Kidney epithelial cell (primary cell): Measurements from ENCODE around the gene KCNQ5. TPM values are rescaled to one million over a fixed set of nuclear protein-coding genes. Genes with fewer than 3 reads are reported as not detected.

ENCODE experiments used
- DNase-seq: peaks from one replicate; pipeline ENCODE4 v3.0.0-alpha.2; 2010; ENCODE audit warnings: low read depth
- H3K27me3 ChIP-seq: 2 replicates; pipeline ENCODE4 v1.6.0; 2011; ENCODE audit warnings: low read length; ENCODE audit not compliant: control insufficient read depth, insufficient read depth
- H3K36me3 ChIP-seq: 2 replicates; pipeline ENCODE4 v1.5.1; 2011; ENCODE audit warnings: low read length; ENCODE audit not compliant: control insufficient read depth, insufficient read depth
- H3K4me3 ChIP-seq: 2 replicates; pipeline ENCODE4 v1.5.1; 2011; ENCODE audit warnings: low read depth, mild to moderate bottlenecking, control low read depth, low read length
- total RNA-seq: library from RNA; depleted of rRNA; stranded (reverse); fragments of >200 nt; gene quantifications from 2 replicates; pipeline ENCODE4 v1.2.3, GENCODE V29; 2015
- TF ChIP-seq, protein P1 (sequence below): IDR thresholded peaks from 2 replicates; pipeline ENCODE4 v1.5.1; 2011; ENCODE audit warnings: mild to moderate bottlenecking, moderate library complexity, low read length, control low read depth, inconsistent platforms; ENCODE audit not compliant: insufficient read depth, poor library complexity, severe bottlenecking

Gene KCNQ5
- total RNA-seq, 1 donor from 2014 or later, result 1.9 TPM

DNA sequence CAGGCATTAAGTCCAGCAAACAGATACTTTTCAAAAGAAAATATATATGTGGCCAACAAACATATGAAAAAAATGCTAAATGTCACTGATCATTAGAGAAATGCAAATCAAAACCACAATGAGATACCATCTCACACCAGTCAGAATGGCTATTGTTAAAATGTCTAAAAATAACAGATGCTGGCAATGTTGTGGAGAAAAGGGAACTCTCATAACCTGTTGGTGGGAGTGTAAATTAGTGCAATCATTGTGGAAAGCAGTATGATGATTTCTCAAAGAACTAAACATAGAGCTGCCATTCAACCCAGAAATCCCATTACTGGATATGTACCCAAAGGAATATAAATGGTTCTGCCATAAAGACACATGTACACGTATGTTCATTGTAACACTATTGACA, 20.6 kb downstream of the KCNQ5 start:
- Histone ChIP-seq H3K27me3 (no peaks in the 10 kb centered on the region), H3K36me3 (no peaks in the 10 kb centered on the region), H3K4me3 (no peak overlapping the region)
- TF ChIP-seq, protein P1, sequence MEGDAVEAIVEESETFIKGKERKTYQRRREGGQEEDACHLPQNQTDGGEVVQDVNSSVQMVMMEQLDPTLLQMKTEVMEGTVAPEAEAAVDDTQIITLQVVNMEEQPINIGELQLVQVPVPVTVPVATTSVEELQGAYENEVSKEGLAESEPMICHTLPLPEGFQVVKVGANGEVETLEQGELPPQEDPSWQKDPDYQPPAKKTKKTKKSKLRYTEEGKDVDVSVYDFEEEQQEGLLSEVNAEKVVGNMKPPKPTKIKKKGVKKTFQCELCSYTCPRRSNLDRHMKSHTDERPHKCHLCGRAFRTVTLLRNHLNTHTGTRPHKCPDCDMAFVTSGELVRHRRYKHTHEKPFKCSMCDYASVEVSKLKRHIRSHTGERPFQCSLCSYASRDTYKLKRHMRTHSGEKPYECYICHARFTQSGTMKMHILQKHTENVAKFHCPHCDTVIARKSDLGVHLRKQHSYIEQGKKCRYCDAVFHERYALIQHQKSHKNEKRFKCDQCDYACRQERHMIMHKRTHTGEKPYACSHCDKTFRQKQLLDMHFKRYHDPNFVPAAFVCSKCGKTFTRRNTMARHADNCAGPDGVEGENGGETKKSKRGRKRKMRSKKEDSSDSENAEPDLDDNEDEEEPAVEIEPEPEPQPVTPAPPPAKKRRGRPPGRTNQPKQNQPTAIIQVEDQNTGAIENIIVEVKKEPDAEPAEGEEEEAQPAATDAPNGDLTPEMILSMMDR, result no peak
- DNase-seq, result no peak

GRCh38 chr6:72643214-72643613, 21.4 kb downstream of the KCNQ5 start:
- TF ChIP-seq, protein P1, result no peak
- no peak overlapping the region for H3K4me3 ChIP-seq
- no peaks in the 10 kb centered on the region for H3K27me3 ChIP-seq
- no peaks in the 10 kb centered on the region for H3K36me3 ChIP-seq
- no peak for DNase-seq

- no peaks in the 10 kb centered on the region for H3K36me3 ChIP-seq
- TF ChIP-seq, protein P1, result no peak
- DNase-seq, result no peak
- no peak overlapping the region for H3K4me3 ChIP-seq
- no peaks in the 10 kb centered on the region for H3K27me3 ChIP-seq
These were observed 25.0 kb downstream of the KCNQ5 start for GRCh38 chr6:72646604-72647485.

GRCh38 chr6:72647489-72647888, 25.6 kb downstream of the KCNQ5 start:
- Histone ChIP-seq H3K4me3 (no peak overlapping the region), H3K36me3 (no peaks in the 10 kb centered on the region), H3K27me3 (no peaks in the 10 kb centered on the region)
- TF ChIP-seq, protein P1, result no peak
- no peak for DNase-seq

DNA sequence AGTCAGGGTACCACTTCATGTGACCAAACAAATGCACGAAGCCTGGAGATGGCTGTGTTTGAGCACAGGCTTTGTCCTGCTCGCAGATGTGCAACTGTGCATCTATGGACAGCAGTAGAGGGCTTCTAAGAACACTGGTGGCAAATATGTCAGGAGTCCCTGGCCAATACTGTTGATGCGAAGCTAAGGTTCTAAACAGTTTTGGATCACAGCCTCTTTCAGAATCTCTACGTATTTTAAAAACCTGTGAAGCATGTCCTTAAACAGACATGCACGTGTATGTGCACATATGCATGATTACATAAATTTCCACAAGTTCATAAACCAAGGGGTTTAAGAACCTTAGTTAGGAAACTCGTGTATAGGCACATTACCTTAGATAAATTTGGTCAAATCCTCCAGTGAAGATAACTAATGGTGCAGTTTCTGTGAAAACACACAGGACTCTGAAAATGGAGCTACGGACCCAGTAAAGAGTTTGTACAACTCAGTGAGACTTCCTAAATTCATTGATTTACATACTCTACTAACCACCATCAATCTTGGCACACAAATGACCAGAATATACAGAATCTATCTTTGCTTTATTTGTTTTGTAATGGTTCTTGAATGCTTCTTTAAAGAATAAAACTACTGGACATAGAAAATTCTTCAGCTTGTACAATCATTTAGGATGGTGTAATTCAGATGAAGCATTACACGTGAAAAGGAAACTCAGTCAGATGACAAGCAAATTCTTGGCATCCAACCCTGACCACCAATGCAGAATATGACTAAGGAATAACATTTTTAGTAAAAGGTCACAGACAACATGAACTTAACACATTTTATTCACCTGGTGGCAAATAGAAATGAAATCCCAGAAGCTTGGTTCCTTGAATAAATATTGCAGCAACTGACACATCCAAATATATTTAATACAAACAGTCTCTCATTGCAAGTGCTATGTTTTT, 27.4 kb downstream of the KCNQ5 start:
- Histone ChIP-seq H3K36me3 (no peaks in the 10 kb centered on the region), H3K27me3 (no peaks in the 10 kb centered on the region), H3K4me3 (no peak overlapping the region)
- TF ChIP-seq, protein P1, result no peak
- DNase-seq, result peak; percentile 29
